ENCODE measurements around the gene INKA1. TPM values are rescaled to one million over a fixed set of nuclear protein-coding genes. Genes with fewer than 3 reads are reported as not detected.

Gene INKA1

Small RNA genes lying within 50 kb of the gene (small RNA-seq; reads per million reads assigned to genes)
- not detected for gene COX6CP14 (ENCODE audit: low read depth)

All from mesenchymal stem cell (in vitro differentiated cells and primary cell).